NOMO-1 treated with DMSO at 0.1 percent for 48 hours (cell line): Measurements from ENCODE around the gene OR11A1.

Experiments used
- DNase-seq: peaks from one replicate; lab custom pipeline; 2025; ENCODE audit not compliant: unreplicated experiment; lab: John Stamatoyannopoulos, UW

OR11A1 gene

DNA sequence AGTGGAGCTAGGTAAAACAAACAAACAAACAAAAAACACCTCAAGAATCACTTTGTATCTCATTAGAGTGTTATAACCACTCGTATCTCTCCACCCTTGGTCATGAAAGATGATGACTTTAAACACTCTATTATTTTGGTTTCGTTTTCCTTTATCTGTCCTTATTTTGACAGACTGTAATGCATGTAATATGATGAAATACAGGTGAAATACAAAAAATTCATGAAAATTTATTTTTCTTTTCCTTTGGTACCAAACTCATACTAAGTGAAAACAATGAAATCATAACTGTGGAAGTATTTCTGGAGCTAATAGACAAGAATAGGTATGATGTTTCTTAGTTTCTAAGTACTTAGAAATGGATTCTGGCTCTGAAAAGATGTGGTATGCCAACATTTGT, 57.3 kb downstream of the OR11A1 start:
- no peak for DNase-seq

DNA sequence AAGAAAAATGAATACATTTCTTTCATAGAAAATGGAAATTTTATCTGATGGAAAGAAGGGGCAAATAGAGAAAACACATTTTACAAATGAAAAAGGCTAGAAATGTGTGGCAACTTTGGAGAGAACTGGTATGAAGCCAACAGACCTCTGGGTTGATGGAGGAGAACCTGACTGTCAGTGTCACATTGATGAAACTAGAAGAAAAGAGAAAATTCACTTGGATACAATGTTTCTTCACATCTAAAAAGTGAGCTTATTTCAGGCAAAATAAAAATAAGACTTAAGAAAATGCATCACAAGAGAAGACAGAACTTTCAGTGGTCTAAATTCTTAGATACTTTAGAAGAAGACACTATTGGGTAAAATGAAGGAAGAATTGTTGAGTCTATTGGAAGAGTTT, 61.5 kb downstream of the OR11A1 start, which contains the start of gene OR12D2:
Gene OR12D2, plus strand, starts transcription at position 301 of the 400 bp plus-strand sequence. CDS start 1,069 bp downstream, outside the sequence.
- no peak for DNase-seq

DNA sequence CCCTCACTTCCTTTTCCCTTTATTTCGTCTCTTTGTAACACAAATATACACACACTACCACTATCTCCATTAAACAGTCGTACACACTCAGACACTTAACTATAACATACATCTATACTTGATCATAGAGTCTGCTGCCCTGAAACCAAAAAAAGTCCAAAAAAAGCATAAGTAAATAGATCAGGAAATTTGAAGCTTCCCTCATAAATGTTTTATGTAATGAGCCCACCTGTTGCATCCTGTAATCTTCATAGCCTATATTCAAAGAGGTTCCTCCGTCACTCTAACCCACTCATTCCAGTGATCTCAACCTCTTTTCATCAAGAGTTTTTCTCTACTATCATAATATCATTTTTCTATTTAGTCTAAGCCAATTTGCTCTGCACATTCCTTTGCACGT, 68.3 kb downstream of the OR11A1 start:
- no peak for DNase-seq

DNA sequence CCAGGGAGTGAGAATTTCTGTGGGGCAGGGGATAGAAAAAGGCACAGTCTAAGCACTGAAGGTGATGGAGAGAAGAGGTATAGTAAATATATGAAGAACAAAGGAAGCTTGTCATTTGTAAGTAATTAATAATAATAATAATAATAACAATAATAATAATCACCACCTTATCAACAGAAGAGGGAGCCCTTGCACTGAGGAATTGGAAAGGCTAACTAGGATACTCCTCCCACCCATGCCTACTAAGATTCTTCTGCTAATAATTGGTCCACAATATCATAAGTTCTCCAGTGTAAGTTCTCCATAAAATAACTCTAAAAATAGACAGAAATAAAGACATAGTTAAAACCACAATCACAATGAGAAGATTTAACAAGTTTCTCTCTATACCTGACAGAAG, 80.9 kb downstream of the OR11A1 start:
- DNase-seq: no peak
